ENCODE results near the gene C5. TPM values are rescaled to one million over a fixed set of nuclear protein-coding genes. Genes with fewer than 3 reads are reported as not detected.

C5 gene
- total and polyA plus RNA-seq, 12 donors, result 1.4 to 7.9 (median 3.0) TPM

DNA sequence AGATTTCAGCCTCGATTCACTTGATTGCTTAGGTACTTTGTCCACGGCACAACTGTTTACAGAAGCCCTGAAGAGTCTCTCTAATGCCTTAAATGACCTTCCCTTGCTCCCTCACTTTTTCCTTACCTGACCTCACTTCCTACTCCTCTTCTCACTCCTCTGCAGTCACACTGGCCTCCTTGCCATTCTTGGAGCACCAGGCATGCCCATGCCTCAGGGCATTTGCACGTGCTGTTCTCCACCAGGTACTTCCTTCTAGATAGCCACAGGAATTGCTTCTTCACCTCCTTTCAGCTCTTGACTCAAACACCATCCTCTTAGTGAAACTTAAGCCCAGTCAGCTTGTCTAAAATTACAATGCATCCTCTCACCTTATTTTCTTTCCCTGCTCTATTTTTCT lies 71.1 kb downstream of the C5 start:
- no peaks in the 10 kb centered on the region for H3K9me3 ChIP-seq (replicated peaks in 1 of 3)
- no peak for DNase-seq
- no peak overlapping the region for H3K27ac ChIP-seq
- no peaks in the 10 kb centered on the region for H3K36me3 ChIP-seq (replicated peaks in 1 of 2)
- 92 to 98% (median 95%) methylated on average over 3 of the region's 3 CpGs for WGBS, 4 donors
- H3K27me3 ChIP-seq, result no peaks in the 10 kb centered on the region
- TF ChIP-seq POLR2A (IDR thresholded peaks at IDR 0.05), result no peak
- TF ChIP-seq CTCF (IDR thresholded peaks at IDR 0.05), result no peak
- H3K4me3 ChIP-seq, result no peak overlapping the region
- intact Hi-C loops (cut with DNase I), result no loop called here
- H3K4me1 ChIP-seq (replicated peaks in 1 of 2), result peaks cover 8 to 16% of the 10 kb centered on the region in 2 donors

DNA sequence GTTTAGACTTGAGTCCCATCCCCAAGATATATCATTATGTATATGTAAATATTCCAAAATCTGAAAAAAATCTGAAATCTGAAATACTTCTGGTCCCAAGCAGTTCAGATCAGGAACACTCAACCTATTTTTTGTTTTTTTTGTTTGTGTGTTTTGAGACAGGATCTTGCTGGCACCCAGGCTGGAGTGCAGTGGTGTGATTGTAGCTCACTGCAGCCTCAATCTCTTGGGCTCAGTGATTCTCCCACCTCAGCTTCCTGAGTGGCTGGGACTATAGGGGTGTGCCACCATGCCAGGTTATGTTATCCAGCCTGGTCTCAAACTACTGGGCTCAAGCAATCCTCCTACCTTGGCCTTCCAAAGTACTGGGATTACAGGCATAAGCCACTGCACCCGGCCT lies 72.8 kb downstream of the C5 start:
- no peaks in the 10 kb centered on the region for H3K9me3 ChIP-seq (replicated peaks in 1 of 3)
- H3K4me3 ChIP-seq, result no peak overlapping the region
- TF ChIP-seq POLR2A (IDR thresholded peaks at IDR 0.05), result no peak
- no peak for TF ChIP-seq CTCF (IDR thresholded peaks at IDR 0.05)
- H3K27me3 ChIP-seq, result no peaks in the 10 kb centered on the region
- H3K36me3 ChIP-seq (replicated peaks in 1 of 2), result no peaks in the 10 kb centered on the region
- DNase-seq, result no peak
- H3K27ac ChIP-seq, result no peak overlapping the region
- 0 to 100% (median 27%) methylated on average over 1 of the region's 1 CpG for WGBS, 4 donors
- peaks cover 0 to under 1% of the 10 kb centered on the region in 2 donors for H3K4me1 ChIP-seq (replicated peaks in 1 of 2)
- intact Hi-C loops (cut with DNase I), result no loop called here

DNA sequence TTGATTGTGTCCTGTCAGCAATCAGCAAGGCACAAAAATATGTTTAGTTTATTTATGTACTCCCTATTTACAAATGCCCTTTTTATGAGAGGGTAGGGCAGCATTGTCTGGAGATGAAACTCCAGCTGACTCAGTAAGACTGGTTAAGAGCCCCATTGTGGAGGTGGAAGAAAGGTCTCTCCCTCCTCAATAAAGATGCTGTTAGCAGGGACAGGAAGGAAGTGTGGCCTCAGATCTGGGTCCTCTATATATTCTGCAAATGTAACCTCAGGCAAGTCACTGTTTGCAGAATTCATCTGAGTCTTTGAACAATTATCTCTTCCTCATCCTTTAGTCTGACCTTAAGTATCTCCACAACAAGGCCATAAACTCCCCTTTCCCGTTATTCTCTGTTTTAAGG lies 75.2 kb downstream of the C5 start:
- Histone ChIP-seq H3K27ac (no peak overlapping the region), H3K4me1 (replicated peaks in 1 of 2) (no peaks in the 10 kb centered on the region), H3K9me3 (replicated peaks in 1 of 3) (no peaks in the 10 kb centered on the region), H3K4me3 (no peak overlapping the region), H3K36me3 (replicated peaks in 1 of 2) (no peaks in the 10 kb centered on the region), H3K27me3 (no peaks in the 10 kb centered on the region)
- no peak for DNase-seq
- intact Hi-C loops (cut with DNase I), result no loop called here
- TF ChIP-seq CTCF (IDR thresholded peaks at IDR 0.05), result no peak
- TF ChIP-seq POLR2A (IDR thresholded peaks at IDR 0.05), result no peak
- WGBS, 4 donors, result 50 to 75% (median 58%) methylated on average over 1 of the region's 1 CpG

DNA sequence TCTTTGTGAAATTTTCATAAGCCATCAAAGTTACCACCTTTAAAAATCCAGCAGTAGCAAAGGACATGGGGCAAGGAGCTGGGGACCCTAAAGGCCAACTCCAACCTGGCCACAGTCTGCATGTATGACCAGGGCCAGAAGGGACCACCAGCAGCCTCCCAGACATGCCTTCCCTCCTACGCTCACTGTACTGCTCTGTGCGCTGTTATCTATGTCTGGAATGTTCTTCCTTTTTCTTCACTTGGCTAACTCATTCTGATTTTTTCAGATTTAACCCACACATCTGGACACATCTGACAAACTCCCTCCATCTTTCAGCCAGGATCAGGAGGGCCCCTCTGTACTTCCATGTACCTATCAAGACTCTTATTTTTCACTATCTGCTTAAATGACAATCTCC lies 75.9 kb downstream of the C5 start:
- TF ChIP-seq CTCF (IDR thresholded peaks at IDR 0.05), result no peak
- no peak for TF ChIP-seq POLR2A (IDR thresholded peaks at IDR 0.05)
- intact Hi-C loops (cut with DNase I), result no loop called here
- Histone ChIP-seq H3K4me3 (no peak overlapping the region), H3K27ac (no peak overlapping the region), H3K4me1 (replicated peaks in 1 of 2) (no peaks in the 10 kb centered on the region), H3K27me3 (no peaks in the 10 kb centered on the region), H3K9me3 (replicated peaks in 1 of 3) (no peaks in the 10 kb centered on the region), H3K36me3 (replicated peaks in 1 of 2) (no peaks in the 10 kb centered on the region)
- DNase-seq, result no peak
- 75 to 93% (median 76%) methylated on average over 2 of the region's 2 CpGs for WGBS, 4 donors

All from adrenal gland (tissue), 12 donors.